Measurements from ENCODE around the gene CLPX.
"Not testable (repeated sequence)": the region's sequence is repeated elsewhere in the genome, so short reads cannot be mapped to it uniquely, and the experiment has no call there.

CLPX gene

DNA sequence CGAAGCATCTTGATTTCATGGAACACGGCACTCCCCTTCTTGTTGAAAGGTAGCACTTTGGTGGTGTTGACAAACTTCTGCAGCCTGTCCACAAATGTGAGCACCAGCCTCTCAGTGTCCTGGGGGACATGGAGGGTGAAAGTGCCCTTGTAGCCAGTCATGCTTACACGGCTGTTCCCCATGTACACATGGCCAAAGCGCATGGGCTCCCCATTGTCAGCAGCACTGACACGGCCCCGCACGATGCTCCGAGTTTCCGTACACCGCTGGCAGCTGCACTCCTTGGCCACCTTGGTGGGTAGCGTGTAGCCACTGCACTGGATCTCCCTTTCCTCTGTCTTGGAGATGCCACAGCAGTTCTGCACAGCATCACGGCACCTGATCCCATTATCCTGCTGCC is 13.4 kb upstream of the CLPX start:
- H3K36me3 Mint-ChIP-seq (ENCODE audit: insufficient read depth), result no peaks in the 10 kb centered on the region
- H3K27me3 Mint-ChIP-seq, result no peaks in the 10 kb centered on the region
- H3K27ac Mint-ChIP-seq (ENCODE audit: low read depth), result no peak overlapping the region
- no peak overlapping the region for H3K4me3 Mint-ChIP-seq
- ATAC-seq (replicated peaks; ENCODE audit: extremely low read depth, poor library complexity, severe bottlenecking) (no peak), DNase-seq (ENCODE audit: low spot score in 2 of 2) (no peak)
- H3K4me1 Mint-ChIP-seq, result no peaks in the 10 kb centered on the region
- no peaks in the 10 kb centered on the region for H3K9me3 Mint-ChIP-seq

GRCh38 chr15:65197337-65197645 is 12.1 kb upstream of the CLPX start:
- Mint-ChIP-seq H3K9me3 (no peaks in the 10 kb centered on the region), H3K4me3 (no peak overlapping the region), H3K27ac (ENCODE audit: low read depth) (no peak overlapping the region), H3K36me3 (ENCODE audit: insufficient read depth) (no peaks in the 10 kb centered on the region), H3K27me3 (no peaks in the 10 kb centered on the region), H3K4me1 (no peaks in the 10 kb centered on the region)
- DNase-seq (ENCODE audit: low spot score in 2 of 2) (no peak), ATAC-seq (replicated peaks; ENCODE audit: extremely low read depth, poor library complexity, severe bottlenecking) (no peak)

- ATAC-seq (replicated peaks; ENCODE audit: extremely low read depth, poor library complexity, severe bottlenecking) (no peak), DNase-seq (ENCODE audit: low spot score in 2 of 2) (no peak)
- Mint-ChIP-seq H3K36me3 (ENCODE audit: insufficient read depth) (no peaks in the 10 kb centered on the region), H3K4me3 (no peak overlapping the region), H3K27ac (ENCODE audit: low read depth) (no peak overlapping the region), H3K9me3 (no peaks in the 10 kb centered on the region), H3K27me3 (no peaks in the 10 kb centered on the region), H3K4me1 (no peaks in the 10 kb centered on the region)
Measured at GRCh38 chr15:65196637-65197336, 11.6 kb upstream of the CLPX start.

DNA sequence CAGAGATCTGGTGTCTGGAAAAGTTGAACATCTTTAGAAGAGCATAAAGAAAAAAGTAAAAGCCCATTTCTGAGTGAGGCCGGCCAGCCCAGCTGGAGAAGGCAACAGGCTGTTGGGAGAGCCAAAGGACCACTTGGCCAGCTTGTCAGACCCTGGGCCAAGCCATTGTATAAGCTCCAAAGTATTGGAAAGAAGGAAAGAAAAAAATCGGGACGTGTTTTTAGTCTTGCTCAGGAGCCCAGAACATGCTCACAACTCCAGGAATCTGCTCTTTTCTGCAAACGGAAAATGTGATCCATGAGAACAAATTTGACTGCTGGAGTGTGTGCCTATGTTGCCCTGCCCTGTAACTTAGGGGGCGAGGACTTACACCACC is 10.4 kb upstream of the CLPX start:
- ATAC-seq (replicated peaks; ENCODE audit: extremely low read depth, poor library complexity, severe bottlenecking) (no peak), DNase-seq (ENCODE audit: low spot score in 2 of 2) (no peak)
- H3K36me3 Mint-ChIP-seq (ENCODE audit: insufficient read depth), result no peaks in the 10 kb centered on the region
- H3K4me1 Mint-ChIP-seq, result no peaks in the 10 kb centered on the region
- no peaks in the 10 kb centered on the region for H3K27me3 Mint-ChIP-seq
- no peaks in the 10 kb centered on the region for H3K9me3 Mint-ChIP-seq
- H3K4me3 Mint-ChIP-seq, result no peak overlapping the region
- no peak overlapping the region for H3K27ac Mint-ChIP-seq (ENCODE audit: low read depth)

GRCh38 chr15:65194826-65195547 is 9.8 kb upstream of the CLPX start:
- Mint-ChIP-seq H3K4me3 (no peak overlapping the region), H3K27ac (ENCODE audit: low read depth) (no peak overlapping the region), H3K27me3 (no peaks in the 10 kb centered on the region), H3K4me1 (no peaks in the 10 kb centered on the region), H3K36me3 (ENCODE audit: insufficient read depth) (no peaks in the 10 kb centered on the region), H3K9me3 (no peaks in the 10 kb centered on the region)
- DNase-seq (ENCODE audit: low spot score in 2 of 2) (no peak), ATAC-seq (replicated peaks; ENCODE audit: extremely low read depth, poor library complexity, severe bottlenecking) (no peak)

DNA sequence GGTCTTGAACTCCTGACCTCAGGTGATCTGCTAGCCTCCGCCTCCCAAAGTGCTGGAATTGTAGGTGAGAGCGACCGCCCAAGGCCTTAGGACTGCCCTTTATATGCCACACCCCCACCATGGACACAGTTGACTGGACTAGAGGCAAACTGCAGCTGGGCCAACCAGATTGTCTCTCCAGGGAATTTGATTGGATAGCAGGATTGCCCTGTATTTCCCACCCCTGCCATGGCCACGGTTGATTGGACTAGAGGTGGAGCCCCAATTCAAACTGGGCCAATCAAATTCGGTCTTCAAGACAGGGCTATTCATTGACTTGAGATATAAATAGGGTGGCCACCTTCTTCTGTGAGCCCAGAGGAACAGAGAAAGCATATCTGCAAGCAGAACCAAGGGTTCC is 6.9 kb upstream of the CLPX start:
- Mint-ChIP-seq H3K4me3 (no peak overlapping the region), H3K4me1 (no peaks in the 10 kb centered on the region), H3K27me3 (no peaks in the 10 kb centered on the region), H3K27ac (ENCODE audit: low read depth) (no peak overlapping the region), H3K9me3 (no peaks in the 10 kb centered on the region), H3K36me3 (ENCODE audit: insufficient read depth) (no peaks in the 10 kb centered on the region)
- ATAC-seq (replicated peaks; ENCODE audit: extremely low read depth, poor library complexity, severe bottlenecking) (no peak), DNase-seq (ENCODE audit: low spot score in 2 of 2) (no peak)

DNA sequence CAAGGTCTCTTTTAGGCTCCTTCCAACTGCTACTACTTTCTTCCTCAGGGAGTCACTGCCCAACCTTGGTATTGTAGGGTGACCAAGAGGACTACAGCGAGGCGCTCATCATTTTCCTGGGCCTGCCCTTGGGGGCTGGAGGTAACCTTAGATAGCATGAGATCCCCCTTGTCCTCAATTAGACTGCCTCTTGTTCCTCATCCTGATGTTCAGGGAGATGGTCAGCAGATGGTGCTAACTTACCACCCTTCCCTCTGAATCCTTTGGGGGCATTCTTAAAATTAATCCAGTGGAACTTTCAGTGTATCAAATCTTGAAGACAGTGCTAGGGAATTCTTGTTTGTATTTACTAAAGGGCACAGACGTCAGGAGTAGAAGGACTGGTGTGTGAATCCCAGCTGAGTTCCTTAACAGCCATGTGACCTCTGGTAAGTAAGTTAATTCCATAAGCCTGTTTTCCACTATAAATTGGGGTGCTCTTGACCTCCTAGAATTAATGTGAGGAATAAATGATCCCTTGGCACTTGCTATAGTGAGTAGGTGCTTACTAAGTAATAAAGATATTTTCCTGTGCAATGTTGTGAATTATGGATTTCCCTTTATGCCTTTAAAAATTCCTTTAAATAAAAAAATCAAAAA is 4.1 kb upstream of the CLPX start:
- Mint-ChIP-seq H3K9me3 (no peaks in the 10 kb centered on the region), H3K27me3 (no peaks in the 10 kb centered on the region), H3K4me3 (no peak overlapping the region)

GRCh38 chr15:65188472-65188871 is 3.3 kb upstream of the CLPX start:
- H3K4me1 Mint-ChIP-seq, result peaks cover 13% of the 10 kb centered on the region
- not testable (repeated sequence) for H3K27me3 Mint-ChIP-seq; DNase-seq (ENCODE audit: low spot score in 2 of 2); H3K9me3 Mint-ChIP-seq; ATAC-seq (replicated peaks; ENCODE audit: extremely low read depth, poor library complexity, severe bottlenecking); H3K4me3 Mint-ChIP-seq; H3K36me3 Mint-ChIP-seq (ENCODE audit: insufficient read depth); H3K27ac Mint-ChIP-seq (ENCODE audit: low read depth)

More for the DNA sequence above, 4.1 kb upstream of the CLPX start:
- DNase-seq (ENCODE audit: low spot score in 2 of 2), result no peak
- peaks cover 4% of the 10 kb centered on the region for H3K36me3 Mint-ChIP-seq (ENCODE audit: insufficient read depth)
- no peak for ATAC-seq (replicated peaks; ENCODE audit: extremely low read depth, poor library complexity, severe bottlenecking)
- H3K27ac Mint-ChIP-seq (ENCODE audit: low read depth), result no peak overlapping the region
- peaks cover 9% of the 10 kb centered on the region for H3K4me1 Mint-ChIP-seq

GRCh38 chr15:65184305-65184867 is 756 bp downstream of the CLPX start:
- ATAC-seq (replicated peaks; ENCODE audit: extremely low read depth, poor library complexity, severe bottlenecking), result peak; percentile 2
- peak overlapping the region; percentile 89 for H3K27ac Mint-ChIP-seq (ENCODE audit: low read depth)
- H3K27me3 Mint-ChIP-seq, result no peaks in the 10 kb centered on the region
- peaks cover 31% of the 10 kb centered on the region for H3K4me1 Mint-ChIP-seq
- peaks cover 19% of the 10 kb centered on the region for H3K36me3 Mint-ChIP-seq (ENCODE audit: insufficient read depth)
- H3K4me3 Mint-ChIP-seq, result peak overlapping the region; percentile 91
- peak in 1 of 2 donors; percentile 18 for DNase-seq (ENCODE audit: low spot score in 2 of 2)
- no peaks in the 10 kb centered on the region for H3K9me3 Mint-ChIP-seq

- Mint-ChIP-seq H3K4me3 (peak overlapping the region; percentile 91), H3K27ac (ENCODE audit: low read depth) (peak overlapping the region; percentile 89), H3K4me1 (peaks cover 31% of the 10 kb centered on the region), H3K36me3 (ENCODE audit: insufficient read depth) (peaks cover 21% of the 10 kb centered on the region), H3K27me3 (no peaks in the 10 kb centered on the region), H3K9me3 (no peaks in the 10 kb centered on the region)
- ATAC-seq (replicated peaks; ENCODE audit: extremely low read depth, poor library complexity, severe bottlenecking) (no peak), DNase-seq (ENCODE audit: low spot score in 2 of 2) (no peak)
Measured at GRCh38 chr15:65183865-65184159, 1.3 kb downstream of the CLPX start.

- Mint-ChIP-seq H3K27me3 (no peaks in the 10 kb centered on the region), H3K4me3 (peak overlapping the region; percentile 91), H3K36me3 (ENCODE audit: insufficient read depth) (peaks cover 26% of the 10 kb centered on the region), H3K27ac (ENCODE audit: low read depth) (peak overlapping the region; percentile 89), H3K4me1 (peaks cover 31% of the 10 kb centered on the region), H3K9me3 (no peaks in the 10 kb centered on the region)
- no peak for DNase-seq (ENCODE audit: low spot score in 2 of 2)
- no peak for ATAC-seq (replicated peaks; ENCODE audit: extremely low read depth, poor library complexity, severe bottlenecking)
Measured at GRCh38 chr15:65182538-65182937, 2.6 kb downstream of the CLPX start.

DNA sequence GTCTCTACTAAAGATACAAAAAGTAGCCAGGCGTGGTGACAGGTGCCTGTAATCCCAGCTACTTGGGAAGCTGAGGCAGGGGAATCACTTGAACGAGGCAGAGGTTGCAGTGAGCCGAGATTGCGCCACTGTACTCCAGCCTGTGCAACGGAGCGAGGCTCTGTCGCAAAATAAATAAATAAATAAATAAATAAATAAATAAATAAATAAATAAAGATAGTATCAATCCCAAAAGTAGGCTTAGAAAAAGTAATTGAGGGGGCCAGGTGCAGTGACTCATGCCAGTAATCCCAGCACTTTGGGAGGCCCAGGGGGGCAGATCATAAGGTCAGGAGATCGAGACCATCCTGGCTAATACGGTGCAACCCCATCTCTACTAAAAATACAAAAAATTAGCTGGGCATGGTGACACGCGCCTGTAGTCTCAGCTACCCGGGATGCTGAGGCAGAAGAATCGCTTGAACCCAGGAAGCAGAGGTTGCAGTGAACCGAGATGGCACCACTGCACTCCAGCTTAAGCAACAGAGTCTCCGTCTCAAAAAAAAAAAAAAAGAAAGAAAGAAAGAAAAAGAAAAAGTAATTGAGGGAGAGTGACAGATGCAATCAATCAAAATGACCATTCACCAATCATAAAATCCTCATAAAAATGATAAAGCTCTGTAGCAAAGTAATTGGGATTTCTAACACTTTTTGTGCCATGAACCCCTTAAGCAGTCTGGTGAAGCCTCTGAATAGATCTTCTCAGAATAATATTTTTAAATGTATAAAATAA is 3.4 kb downstream of the CLPX start:
- ATAC-seq (replicated peaks; ENCODE audit: extremely low read depth, poor library complexity, severe bottlenecking); H3K9me3 Mint-ChIP-seq; H3K4me3 Mint-ChIP-seq; DNase-seq (ENCODE audit: low spot score in 2 of 2); H3K27me3 Mint-ChIP-seq: not testable (repeated sequence)
- H3K27ac Mint-ChIP-seq (ENCODE audit: low read depth), result peak overlapping the region; percentile 46
- peaks cover 33% of the 10 kb centered on the region for H3K36me3 Mint-ChIP-seq (ENCODE audit: insufficient read depth)
- H3K4me1 Mint-ChIP-seq, result peaks cover 31% of the 10 kb centered on the region

Measured in central memory CD8-positive, alpha-beta T cell (primary cell).